ENCODE measurements around the gene EPS15. TPM values are rescaled to one million over a fixed set of nuclear protein-coding genes. Genes with fewer than 3 reads are reported as not detected.

Gene EPS15
- total RNA-seq, 3 donors from 2014 or later: 39.7 to 51.8 (median 51.4) TPM

GRCh38 chr1:51323778-51324177 is 195.3 kb downstream of the EPS15 start:
- Mint-ChIP-seq H3K4me3 (no peak overlapping the region), H3K27me3 (ENCODE audit: low read depth) (peaks cover 15% of the 10 kb centered on the region), H3K36me3 (ENCODE audit: insufficient read depth) (no peaks in the 10 kb centered on the region), H3K9me3 (no peaks in the 10 kb centered on the region), H3K4me1 (ENCODE audit: low read depth) (no peaks in the 10 kb centered on the region)
- DNase-seq: no peak
- ATAC-seq: no peak

DNA sequence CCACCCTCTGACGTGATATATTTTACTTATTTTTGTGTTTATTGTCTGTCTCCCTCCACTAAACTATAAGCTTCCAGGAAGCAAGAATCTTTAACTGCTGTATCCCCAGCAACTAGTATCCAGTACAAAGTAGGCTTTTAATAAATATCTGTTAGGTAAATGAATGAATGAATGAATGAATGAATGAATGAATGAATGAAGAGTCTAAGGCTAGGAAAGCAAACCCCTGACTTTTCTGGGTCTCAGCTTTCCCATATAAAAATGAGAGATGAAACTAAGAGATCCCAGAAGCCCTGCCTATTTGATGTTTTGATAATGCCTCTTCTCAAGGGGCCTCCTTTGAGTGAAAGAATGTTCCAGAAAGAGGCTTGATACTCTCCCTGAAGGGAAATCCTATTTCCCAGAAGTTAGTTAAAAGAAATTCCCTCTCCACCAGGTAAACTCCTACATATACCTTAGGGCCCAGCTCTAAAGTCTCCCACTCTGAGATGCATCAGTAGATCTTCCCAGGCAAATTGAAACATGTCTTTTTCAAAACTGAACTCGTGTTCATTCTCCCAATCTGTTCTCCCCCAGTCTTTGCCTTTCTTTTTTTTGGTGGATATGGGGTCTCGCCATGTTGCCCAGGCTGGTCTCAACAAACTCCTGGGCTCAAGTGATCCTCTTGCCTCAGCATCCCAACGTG is 196.5 kb downstream of the EPS15 start:
- H3K4me3 Mint-ChIP-seq: no peak overlapping the region
- ATAC-seq: no peak
- H3K4me1 Mint-ChIP-seq (ENCODE audit: low read depth): no peaks in the 10 kb centered on the region
- H3K36me3 Mint-ChIP-seq (ENCODE audit: insufficient read depth): no peaks in the 10 kb centered on the region
- no peak for DNase-seq
- H3K27me3 Mint-ChIP-seq (ENCODE audit: low read depth): peaks cover 9% of the 10 kb centered on the region
- H3K9me3 Mint-ChIP-seq: no peaks in the 10 kb centered on the region

DNA sequence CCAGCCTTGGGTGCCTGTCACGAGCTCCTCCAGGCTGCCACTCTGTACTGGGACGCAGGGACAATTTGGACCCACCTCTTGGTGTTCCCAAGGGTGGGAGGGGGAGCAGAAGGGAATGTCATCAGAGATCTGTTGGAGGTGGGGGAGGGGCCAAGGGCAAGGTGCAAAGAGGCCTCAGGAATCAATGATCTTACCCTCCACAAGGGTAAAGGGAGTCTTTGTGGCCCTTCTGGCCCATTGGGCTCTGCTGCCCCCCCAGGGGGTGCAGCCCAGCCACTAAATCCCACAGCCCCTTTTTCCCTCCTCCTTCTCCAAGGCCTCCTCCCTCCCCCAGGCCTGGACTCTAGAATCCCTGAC is 197.2 kb downstream of the EPS15 start:
- Mint-ChIP-seq H3K4me1 (ENCODE audit: low read depth) (no peaks in the 10 kb centered on the region), H3K27me3 (ENCODE audit: low read depth) (peaks cover 6% of the 10 kb centered on the region), H3K4me3 (no peak overlapping the region), H3K36me3 (ENCODE audit: insufficient read depth) (no peaks in the 10 kb centered on the region), H3K9me3 (no peaks in the 10 kb centered on the region)
- DNase-seq: no peak
- ATAC-seq: no peak

DNA sequence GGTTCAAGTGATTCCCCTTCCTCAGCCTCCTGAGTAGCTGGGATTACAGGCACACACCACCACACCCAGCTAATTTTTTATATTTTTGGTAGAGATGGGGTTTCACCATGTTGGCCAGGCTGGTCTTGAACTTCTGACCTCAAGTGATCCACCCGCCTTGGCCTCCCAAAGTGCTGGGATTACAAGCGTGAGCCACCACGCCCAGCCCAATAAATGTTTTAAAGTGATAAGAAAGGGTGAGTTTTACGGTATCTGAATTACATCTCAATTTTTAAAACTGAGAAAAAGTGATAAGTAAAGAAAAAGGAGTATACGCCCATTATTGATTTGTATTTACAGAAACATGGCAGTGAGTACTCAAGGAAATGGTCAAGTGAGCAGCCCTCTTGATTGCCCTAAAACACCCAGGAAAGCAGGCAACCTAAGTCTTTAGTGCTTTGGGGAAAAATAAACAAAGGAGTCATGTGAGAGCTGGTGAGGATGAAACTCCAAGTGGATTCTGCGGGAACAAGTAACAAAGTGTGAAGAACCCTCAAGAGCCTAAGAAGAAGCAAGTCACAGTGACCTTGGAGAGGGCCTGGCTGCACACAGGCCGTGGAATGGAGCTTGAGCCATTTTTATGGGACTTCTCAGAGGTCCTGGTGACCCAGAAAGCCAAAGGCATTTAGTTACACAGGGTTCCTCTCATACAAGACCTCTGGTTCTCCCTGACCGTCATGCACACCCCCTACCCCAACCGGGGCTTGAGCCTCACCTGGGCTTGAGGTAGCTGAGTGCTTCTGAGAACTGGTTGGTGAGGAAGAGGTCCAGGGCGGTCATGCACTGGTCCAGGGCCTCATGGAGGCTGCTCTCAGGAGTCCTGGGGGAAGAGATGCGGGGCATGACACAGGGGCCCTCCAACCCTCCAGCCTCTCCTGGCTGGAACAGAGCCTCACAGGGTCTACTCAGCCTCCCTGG is 197.8 kb downstream of the EPS15 start:
- no peaks in the 10 kb centered on the region for H3K4me1 Mint-ChIP-seq (ENCODE audit: low read depth)
- ATAC-seq (no peak), DNase-seq (no peak)
- no peaks in the 10 kb centered on the region for H3K9me3 Mint-ChIP-seq
- no peak overlapping the region for H3K4me3 Mint-ChIP-seq
- peaks cover 6% of the 10 kb centered on the region for H3K27me3 Mint-ChIP-seq (ENCODE audit: low read depth)
- H3K36me3 Mint-ChIP-seq (ENCODE audit: insufficient read depth): no peaks in the 10 kb centered on the region

DNA sequence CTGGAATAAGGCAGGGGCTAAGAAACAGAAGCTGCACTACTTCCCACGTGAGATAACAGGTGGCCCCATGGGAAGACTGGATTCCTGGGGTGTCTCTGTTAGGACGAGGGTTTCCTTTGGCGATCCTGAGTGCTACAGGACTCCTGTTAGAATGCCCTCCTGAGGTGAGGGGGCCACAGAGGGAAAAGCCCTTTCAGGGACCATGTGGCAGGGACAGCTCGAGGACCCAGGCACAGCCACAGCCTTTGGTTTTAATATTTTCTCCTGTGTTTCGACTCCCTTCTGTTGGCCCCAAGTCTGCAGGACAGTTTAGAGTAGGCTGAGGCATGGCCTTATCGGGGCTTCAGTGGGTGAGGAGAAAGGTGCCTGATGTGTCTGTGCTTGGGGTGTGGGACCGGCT is 201.3 kb downstream of the EPS15 start:
- DNase-seq: no peak
- Mint-ChIP-seq H3K36me3 (ENCODE audit: insufficient read depth) (no peaks in the 10 kb centered on the region), H3K9me3 (no peaks in the 10 kb centered on the region)

GRCh38 chr1:51316846-51317120 is 202.3 kb downstream of the EPS15 start:
- H3K4me3 Mint-ChIP-seq: no peak overlapping the region
- ATAC-seq: no peak
- no peaks in the 10 kb centered on the region for H3K36me3 Mint-ChIP-seq (ENCODE audit: insufficient read depth)
- H3K27me3 Mint-ChIP-seq (ENCODE audit: low read depth): no peaks in the 10 kb centered on the region
- DNase-seq: no peak
- H3K9me3 Mint-ChIP-seq: no peaks in the 10 kb centered on the region
- no peaks in the 10 kb centered on the region for H3K4me1 Mint-ChIP-seq (ENCODE audit: low read depth)

More for the DNA sequence above, 201.3 kb downstream of the EPS15 start:
- no peaks in the 10 kb centered on the region for H3K4me1 Mint-ChIP-seq (ENCODE audit: low read depth)
- no peak overlapping the region for H3K4me3 Mint-ChIP-seq
- H3K27me3 Mint-ChIP-seq (ENCODE audit: low read depth): no peaks in the 10 kb centered on the region
- ATAC-seq: no peak

DNA sequence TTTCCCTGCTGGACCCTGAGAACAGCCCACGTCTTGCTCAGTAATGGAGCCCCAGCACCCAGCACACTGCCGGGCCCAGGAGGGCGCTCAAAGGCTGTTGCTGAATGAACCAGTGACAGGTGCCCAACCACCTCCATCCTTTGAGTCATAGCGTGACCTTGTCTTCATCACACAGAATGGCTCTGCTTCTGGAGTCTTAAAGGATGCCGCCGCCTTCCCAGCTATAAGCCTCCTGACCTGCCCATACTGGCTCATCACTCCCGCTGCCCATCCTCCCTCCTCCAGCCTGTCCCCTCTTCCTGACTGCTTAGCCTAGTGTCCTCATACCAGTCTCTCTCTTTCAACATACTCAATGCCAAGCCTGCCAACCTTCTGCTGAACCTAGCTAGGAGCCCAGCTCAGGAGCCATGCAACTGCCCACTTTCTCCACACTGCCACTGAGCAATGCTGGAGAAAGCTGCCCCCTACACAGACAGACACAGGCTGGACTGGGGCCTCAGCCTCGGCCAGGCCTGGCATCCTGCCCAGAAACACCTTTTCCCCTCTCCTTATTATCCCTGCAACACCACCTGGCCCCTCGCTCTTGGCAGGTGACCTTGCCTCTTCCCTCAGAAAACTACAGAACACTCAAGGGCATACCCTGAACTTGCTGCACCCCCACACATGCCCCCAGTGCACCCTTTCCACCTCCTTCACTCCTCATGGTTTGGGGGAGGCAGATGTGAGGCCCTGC is 202.8 kb downstream of the EPS15 start:
- Mint-ChIP-seq H3K9me3 (no peaks in the 10 kb centered on the region), H3K4me3 (no peak overlapping the region), H3K27me3 (ENCODE audit: low read depth) (no peaks in the 10 kb centered on the region), H3K36me3 (ENCODE audit: insufficient read depth) (no peaks in the 10 kb centered on the region), H3K4me1 (ENCODE audit: low read depth) (no peaks in the 10 kb centered on the region)
- ATAC-seq (no peak), DNase-seq (no peak)

DNA sequence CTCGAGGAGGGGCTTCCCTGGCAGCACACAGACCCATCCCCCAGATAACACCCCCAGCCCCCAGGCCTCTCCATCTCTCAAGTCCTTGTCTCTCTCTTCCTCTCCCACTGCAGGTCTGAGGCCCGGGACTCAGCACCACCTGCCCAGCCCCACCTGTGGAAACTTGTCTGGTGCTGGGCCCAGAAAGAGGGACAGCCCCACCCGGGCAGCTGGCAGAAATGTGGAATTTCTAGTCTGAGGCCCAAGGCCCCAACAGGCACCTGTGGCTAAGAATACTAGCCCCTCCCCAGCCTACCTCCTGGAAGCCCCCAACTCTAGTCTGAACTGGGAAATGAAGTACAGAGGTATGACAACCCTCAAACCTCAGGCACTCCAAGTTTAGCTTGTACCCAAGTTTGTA is 204.1 kb downstream of the EPS15 start:
- DNase-seq (no peak), ATAC-seq (no peak)
- H3K4me1 Mint-ChIP-seq (ENCODE audit: low read depth): no peaks in the 10 kb centered on the region
- H3K27me3 Mint-ChIP-seq (ENCODE audit: low read depth): no peaks in the 10 kb centered on the region
- no peaks in the 10 kb centered on the region for H3K9me3 Mint-ChIP-seq
- no peaks in the 10 kb centered on the region for H3K36me3 Mint-ChIP-seq (ENCODE audit: insufficient read depth)
- no peak overlapping the region for H3K4me3 Mint-ChIP-seq

DNA sequence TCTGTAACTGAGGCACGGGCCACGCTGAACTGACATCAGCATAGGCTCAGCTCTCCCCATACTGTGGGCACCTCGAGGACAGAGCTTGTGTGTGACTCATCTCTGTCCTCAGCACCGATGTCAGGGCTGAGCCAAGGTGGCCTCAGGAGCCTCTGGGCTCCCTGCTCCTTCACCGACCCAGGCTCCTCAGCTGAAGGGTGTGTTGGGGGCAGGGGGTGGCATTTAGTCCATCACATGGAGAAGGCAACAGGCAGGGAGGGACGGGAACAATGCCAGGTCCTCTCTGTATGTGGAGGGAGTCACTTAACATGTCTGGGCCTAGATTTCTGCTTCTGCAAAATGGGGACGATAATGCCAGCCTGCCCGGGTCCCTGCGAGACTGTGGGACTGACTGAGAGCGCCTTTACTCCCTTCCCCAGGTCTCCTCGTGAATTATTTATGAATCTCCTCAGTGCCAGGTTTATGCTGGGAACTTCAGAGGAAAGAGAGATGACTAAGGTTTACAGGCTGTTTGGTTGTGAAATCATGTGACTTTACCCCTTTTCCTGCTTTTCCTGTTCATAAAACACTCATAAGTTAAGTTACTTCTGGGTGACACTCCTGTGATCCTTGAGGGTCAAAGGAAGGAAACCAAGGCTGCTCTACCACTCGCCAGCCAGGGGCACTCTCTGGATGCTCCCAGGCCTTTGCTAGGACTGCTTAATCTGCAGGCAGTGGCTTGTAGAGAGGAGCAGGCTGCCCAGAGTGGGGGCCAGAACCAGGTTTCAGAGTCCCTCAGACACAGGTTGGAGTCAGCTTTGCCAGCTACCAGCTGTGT is 204.9 kb downstream of the EPS15 start:
- Mint-ChIP-seq H3K4me3 (no peak overlapping the region), H3K9me3 (no peaks in the 10 kb centered on the region), H3K4me1 (ENCODE audit: low read depth) (no peaks in the 10 kb centered on the region), H3K36me3 (ENCODE audit: insufficient read depth) (no peaks in the 10 kb centered on the region), H3K27me3 (ENCODE audit: low read depth) (no peaks in the 10 kb centered on the region)
- ATAC-seq: no peak
- no peak for DNase-seq

DNA sequence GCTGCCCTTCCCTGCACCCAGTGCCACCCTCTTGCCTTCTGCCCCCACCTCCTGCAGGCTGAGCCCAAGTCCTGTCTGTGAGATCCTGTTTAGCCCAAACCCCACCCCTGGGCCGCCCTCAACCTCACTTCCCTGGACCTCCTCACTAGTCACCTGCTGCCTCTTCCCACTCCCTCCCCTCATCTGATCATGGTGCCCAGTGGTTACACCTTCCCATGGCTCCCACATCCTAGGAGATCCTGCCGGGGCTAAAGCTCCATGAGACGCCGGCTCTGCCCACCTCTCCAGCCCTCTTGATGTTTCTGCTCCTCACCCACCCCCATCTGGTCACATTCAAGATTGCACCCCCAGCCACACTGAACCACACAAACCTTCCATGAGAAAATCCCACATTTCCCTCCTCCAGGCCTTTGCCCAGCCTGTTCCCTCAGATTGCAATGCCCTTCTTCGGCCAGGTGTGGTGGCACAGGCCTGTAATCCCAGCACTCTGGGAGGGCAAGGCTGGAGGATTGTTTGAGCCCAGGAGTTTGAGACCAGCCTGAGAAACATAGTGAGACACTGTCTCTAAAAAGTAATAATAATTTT is 205.7 kb downstream of the EPS15 start:
- Mint-ChIP-seq H3K4me1 (ENCODE audit: low read depth) (no peaks in the 10 kb centered on the region), H3K36me3 (ENCODE audit: insufficient read depth) (no peaks in the 10 kb centered on the region), H3K9me3 (no peaks in the 10 kb centered on the region), H3K27me3 (ENCODE audit: low read depth) (no peaks in the 10 kb centered on the region), H3K4me3 (no peak overlapping the region)
- ATAC-seq (no peak), DNase-seq (no peak)

DNA sequence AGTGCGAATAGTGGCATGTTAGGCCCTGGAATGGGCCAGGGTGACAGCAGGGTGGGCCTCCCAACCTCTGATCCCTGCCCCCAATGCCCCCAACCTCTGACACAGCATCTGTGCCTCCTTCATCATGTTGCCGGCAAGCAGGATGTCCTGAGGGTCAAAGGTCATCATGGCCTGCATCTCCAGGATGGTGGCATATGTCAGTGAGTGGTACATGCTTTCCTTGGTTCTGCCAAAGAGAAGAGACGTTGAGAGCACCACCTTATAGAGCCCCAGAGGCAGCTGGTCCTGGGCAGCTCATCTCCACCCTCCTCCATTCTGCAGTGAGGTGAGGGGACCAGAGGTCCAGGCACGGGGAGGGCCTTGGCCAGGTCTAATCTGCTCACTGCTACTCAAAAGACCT is 206.3 kb downstream of the EPS15 start:
- Mint-ChIP-seq H3K36me3 (ENCODE audit: insufficient read depth) (no peaks in the 10 kb centered on the region), H3K27me3 (ENCODE audit: low read depth) (no peaks in the 10 kb centered on the region), H3K9me3 (no peaks in the 10 kb centered on the region), H3K4me3 (no peak overlapping the region), H3K4me1 (ENCODE audit: low read depth) (no peaks in the 10 kb centered on the region)
- ATAC-seq: no peak
- no peak for DNase-seq

- Mint-ChIP-seq H3K36me3 (ENCODE audit: insufficient read depth) (no peaks in the 10 kb centered on the region), H3K4me3 (no peak overlapping the region)
Observed at GRCh38 chr1:51311826-51312225, 207.2 kb downstream of the EPS15 start.

GRCh38 chr1:51310871-51311613 is 208.0 kb downstream of the EPS15 start:
- ATAC-seq (no peak), DNase-seq (no peak)
- no peaks in the 10 kb centered on the region for H3K36me3 Mint-ChIP-seq (ENCODE audit: insufficient read depth)
- H3K4me3 Mint-ChIP-seq: no peak overlapping the region
- H3K9me3 Mint-ChIP-seq: no peaks in the 10 kb centered on the region
- H3K27me3 Mint-ChIP-seq (ENCODE audit: low read depth): no peaks in the 10 kb centered on the region
- H3K4me1 Mint-ChIP-seq (ENCODE audit: low read depth): no peaks in the 10 kb centered on the region

More at GRCh38 chr1:51311826-51312225, 207.2 kb downstream of the EPS15 start:
- ATAC-seq (no peak), DNase-seq (no peak)
- H3K27me3 Mint-ChIP-seq (ENCODE audit: low read depth): no peaks in the 10 kb centered on the region
- H3K4me1 Mint-ChIP-seq (ENCODE audit: low read depth): no peaks in the 10 kb centered on the region
- H3K9me3 Mint-ChIP-seq: no peaks in the 10 kb centered on the region

Measured in activated T-cell treated with anti-CD3 and anti-CD28 coated beads, Interleukin-2, amount 50 U/mL, for 4 hours (primary cell).